Effector CD8-positive, alpha-beta T cell (primary cell): Measurements from ENCODE around the gene WDR3.

Source experiments
- DNase-seq: peaks from one replicate; lab custom pipeline; 2025; lab: John Stamatoyannopoulos, UW

The WDR3 gene

DNA sequence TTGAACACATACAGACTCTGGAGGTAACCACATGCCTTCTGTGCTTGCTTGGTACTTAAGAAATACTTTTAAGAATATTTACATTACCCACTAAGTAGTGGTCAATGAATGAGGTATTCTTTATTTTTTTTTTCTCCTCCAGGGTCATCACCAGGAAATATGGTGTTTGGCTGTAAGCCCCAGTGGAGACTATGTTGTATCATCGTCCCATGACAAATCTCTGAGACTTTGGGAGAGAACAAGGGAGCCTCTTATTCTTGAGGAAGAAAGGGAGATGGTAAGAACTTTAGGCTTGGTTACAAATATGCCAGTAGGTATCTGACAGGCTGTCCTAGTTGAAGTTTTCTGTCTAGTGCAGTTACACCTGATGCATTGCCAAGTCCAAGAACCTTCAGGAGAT, 22.8 kb downstream of the WDR3 start:
- DNase-seq: no peak

DNA sequence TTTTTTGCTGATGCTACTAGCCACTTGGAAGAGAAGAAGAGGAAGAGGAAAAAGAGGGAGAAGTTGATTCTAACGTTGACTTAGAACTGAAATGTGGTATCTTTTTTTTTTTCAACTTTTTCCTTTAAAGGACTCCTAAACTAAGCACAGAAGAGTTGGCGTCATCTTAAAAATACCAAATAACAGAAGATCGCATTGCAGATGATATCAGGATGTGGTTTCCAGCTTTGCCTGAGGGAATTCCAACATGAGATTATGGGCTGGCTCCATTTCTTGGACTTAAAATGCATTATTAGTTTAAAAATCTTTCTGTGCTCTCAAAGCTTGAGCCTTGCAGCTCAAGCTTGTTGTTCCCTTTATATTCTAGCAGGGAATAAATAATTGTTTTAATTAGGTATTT, 29.8 kb downstream of the WDR3 start:
- DNase-seq: no peak

- DNase-seq: no peak
Measured at GRCh38 chr1:117964290-117965038, 34.9 kb downstream of the WDR3 start.

DNA sequence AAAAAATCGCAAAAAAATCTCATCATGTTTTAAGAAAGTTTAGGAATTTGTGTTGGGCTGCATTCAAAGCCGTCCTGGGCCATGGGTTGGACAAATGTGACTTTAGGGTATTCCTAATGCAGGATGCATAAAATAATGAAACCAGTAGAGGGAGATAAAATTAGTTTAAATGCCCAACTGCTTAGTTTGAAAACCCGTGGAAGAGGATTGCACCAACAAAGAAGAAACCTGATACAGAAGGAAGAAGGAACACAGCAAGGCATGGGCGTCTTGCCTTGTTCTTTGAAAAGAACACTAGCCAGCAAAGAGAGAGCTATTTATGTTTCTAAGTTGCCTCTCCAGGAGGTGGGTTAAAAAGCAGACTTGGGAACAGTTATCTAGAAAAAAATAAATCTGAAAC, 37.9 kb downstream of the WDR3 start:
- DNase-seq: no peak

GRCh38 chr1:117967881-117968280, 38.3 kb downstream of the WDR3 start:
- no peak for DNase-seq

GRCh38 chr1:117970252-117970651, 40.7 kb downstream of the WDR3 start:
- DNase-seq: no peak

GRCh38 chr1:117971777-117972176, 42.2 kb downstream of the WDR3 start:
- no peak for DNase-seq

DNA sequence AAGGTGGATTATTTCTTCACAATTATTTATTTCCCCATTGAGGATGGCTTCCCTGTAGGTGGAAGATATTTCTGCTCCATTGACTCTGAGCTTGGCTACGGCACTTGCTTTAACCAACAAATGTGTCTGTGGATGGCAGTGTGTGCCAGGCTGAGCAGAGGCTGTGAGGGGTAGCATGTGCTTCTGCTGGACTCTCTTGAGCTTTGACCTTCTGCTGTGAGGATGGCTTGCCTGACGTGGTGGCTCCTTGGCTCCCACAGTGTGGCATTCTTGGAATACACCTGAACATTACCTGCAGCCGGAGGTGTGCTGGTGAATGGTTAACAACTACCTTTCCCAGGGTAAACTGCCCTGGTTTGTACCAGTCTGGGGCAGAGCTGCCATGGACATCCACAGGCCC, 46.8 kb downstream of the WDR3 start:
- no peak for DNase-seq

- DNase-seq: no peak
Measured at GRCh38 chr1:117981455-117982192, 52.1 kb downstream of the WDR3 start.

DNA sequence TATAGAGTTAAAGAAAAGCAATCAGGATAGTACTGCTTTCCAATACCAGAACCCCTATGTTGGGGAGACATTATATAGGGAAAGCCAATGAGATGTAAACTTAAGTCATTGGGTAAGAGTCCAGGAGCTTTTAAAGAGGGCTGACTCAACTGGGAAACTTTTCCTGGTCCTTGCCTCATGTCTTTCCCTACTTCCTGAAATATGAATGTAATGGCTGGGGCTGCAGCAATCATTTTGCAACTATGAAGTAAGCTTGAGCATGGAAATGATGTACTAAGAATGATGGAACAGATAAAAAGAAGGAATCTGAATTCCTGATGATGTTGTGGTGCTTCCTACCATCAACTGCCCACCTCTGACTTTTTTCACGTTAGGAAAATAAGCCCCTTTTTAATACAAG, 55.7 kb downstream of the WDR3 start:
- no peak for DNase-seq

DNA sequence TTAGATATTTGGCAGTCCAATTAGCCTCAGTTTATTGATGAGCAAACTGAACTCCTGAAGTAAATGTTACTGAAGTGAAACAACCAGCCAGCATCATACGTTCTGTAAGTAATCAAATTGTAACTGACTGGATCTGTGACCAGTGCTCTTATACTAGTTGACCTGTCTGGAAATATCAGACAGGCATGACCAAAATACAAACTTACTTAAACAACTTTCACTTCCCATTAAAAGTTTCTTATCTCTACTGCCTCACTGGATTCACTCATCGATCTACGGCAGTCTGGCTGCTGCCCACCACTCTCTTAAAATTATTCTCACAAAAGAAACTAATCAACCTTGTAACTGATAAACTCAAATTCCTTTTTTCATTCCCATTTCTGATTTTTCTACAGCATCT, 56.4 kb downstream of the WDR3 start:
- no peak for DNase-seq

- no peak for DNase-seq
Measured at GRCh38 chr1:118004312-118004711, 74.8 kb downstream of the WDR3 start.

GRCh38 chr1:118007391-118007790, 77.9 kb downstream of the WDR3 start:
- no peak for DNase-seq

DNA sequence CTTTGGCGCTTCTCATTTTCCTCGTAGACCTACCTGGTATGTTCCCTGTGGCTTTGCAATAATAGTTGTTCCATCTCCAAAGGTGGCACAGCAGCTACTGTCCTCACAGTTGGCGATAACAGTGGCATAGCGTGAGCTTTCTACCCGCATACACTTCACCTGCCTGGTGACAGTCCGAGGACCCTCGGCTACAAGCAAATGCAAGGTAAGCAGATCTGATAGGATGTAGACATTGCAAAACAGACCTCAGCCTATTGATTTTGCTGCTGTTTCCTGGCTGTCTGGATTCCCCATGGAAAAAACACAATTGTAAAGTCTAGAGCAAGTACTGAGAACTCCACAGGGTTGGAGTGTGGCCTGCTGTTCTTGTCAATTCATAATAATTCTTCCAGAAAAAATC, 78.5 kb downstream of the WDR3 start:
- DNase-seq: no peak

- DNase-seq: no peak
Measured at GRCh38 chr1:118012515-118013124, 83.1 kb downstream of the WDR3 start.

DNA sequence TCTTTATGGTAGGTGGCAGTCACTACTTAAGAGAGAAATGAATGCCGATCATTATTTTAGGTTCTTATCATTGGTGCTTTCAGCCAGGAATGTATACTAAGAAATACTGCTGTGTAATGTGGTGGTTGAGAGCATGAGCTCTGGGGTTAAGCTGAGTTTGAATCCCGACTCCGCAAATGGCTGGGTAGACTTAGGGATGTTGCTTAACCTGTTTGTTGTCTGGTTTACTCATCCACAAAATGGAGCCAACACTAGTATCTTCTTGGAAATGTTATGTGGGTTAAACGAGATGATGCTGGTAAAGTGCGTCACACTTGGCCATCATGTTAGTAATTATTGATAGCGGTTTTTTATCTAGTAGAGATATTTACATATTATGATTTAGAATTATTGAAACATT, 83.8 kb downstream of the WDR3 start:
- no peak for DNase-seq

DNA sequence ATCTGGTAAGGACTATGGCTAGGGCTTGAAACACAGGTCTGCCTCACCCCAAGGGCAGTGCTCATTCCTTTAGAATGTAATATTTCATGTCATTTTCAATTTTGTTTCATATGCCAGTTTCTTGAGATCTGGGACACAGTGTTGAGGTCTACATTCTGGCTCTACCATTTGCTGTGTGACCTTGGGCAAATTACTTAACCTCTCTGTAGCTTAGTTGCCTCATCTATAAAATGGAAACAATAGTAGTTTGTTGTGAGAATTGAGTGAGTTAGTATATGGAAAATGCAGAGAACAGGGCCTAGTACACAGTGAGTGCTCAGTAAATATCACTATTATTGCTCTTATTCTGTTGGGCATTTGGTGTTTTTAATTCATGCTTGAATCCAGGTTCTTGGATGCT, 84.4 kb downstream of the WDR3 start:
- DNase-seq: no peak
